ENCODE data around the gene TMEM114.
"Not testable (repeated sequence)": the region's sequence is repeated elsewhere in the genome, so short reads cannot be mapped to it uniquely, and the experiment has no call there.

The TMEM114 gene

GRCh38 chr16:8572919-8573724 lies 17.2 kb downstream of the TMEM114 start:
- ATAC-seq, result no peak
- no peak for DNase-seq

DNA sequence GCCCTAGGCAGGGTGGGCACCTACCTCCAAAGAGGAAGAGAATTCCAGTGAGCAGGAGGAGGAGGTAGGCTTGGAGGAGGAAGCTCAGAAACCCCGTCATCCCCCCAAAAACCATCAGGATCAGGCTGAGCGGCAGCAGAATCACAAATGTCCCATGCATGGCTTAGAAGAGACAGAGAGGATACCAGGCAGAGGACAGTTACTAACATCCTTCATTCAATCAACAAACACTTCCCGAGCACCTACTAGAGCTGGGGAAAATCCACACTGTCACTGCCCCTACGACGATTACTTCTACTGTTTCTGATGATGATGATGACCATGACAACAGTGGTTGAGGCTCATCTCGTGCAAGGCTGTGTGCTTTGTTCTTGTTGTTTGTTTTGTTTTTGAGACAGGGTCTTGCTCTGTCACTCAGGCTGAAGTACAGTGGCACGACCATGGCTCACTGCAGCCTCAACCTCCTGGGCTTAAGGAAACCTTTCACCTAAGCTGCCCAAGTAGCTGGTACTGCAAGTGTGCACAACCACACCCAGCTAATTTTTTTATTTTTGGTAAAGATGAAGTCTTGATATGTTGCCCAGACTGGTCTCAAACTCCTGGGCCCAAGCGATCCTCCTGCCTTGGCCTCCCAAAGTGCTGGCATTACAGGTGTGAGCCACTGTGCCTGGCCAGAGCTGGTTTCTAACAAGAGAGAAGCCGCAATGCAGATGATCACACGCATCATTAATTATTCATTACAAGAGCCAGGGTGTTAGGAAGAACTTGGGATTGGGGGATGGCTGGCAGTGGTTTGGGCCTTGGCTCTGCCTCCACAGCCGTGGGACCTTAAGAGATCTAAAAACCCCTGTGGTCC lies 18.0 kb downstream of the TMEM114 start:
- no peak for ATAC-seq
- DNase-seq, result no peak

GRCh38 chr16:8571061-8571596 lies 19.2 kb downstream of the TMEM114 start:
- no peak for DNase-seq
- ATAC-seq, result no peak

GRCh38 chr16:8570393-8570792 lies 19.9 kb downstream of the TMEM114 start:
- ATAC-seq, DNase-seq: not testable (repeated sequence)

GRCh38 chr16:8569650-8570346 lies 20.5 kb downstream of the TMEM114 start:
- DNase-seq, result no peak
- ATAC-seq, result no peak

GRCh38 chr16:8568231-8568617 lies 22.1 kb downstream of the TMEM114 start:
- no peak for ATAC-seq
- DNase-seq, result no peak

- DNase-seq (peak; percentile 73), ATAC-seq (peak; percentile 95)
These were observed 22.7 kb downstream of the TMEM114 start for GRCh38 chr16:8567355-8568230.

DNA sequence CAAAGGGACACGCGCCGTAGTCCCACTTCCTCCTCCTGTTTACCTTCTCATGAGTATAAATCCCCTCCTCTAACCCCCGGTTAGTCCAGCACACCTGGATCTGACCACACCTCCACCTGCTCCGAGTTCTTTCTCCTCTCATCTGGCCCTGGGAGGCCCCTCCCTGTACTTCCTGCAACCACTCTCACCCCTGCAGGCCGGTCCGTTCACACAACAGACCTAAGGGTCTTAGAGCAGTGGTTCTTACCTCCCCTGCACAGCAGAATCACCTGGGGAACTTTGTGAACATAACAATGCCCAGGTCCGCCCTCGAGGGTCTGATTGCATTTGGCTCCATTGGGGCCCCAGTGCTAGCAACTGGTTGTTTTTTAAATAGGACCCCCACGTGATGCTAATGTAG lies 24.8 kb downstream of the TMEM114 start:
- ATAC-seq, result no peak
- no peak for DNase-seq

DNA sequence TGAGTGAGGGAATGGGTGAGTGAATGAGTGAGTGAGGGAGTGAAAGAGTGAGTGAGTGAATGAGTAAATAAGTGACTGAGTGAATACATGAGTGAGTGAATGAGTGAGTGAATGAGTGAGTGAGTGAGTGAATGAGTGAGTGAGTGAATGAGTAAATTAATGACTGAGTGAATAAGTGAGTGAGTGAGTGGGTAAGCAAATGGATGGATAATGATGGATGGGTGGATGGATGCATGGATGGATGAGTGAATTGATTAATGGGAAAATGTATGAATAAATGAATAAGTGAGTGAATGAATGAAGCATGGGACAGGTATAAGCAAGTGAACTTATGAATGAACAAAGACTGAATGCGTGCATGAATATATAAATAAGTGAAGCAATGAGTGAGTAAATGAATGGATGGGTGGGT lies 25.4 kb downstream of the TMEM114 start:
- ATAC-seq (no peak), DNase-seq (no peak)

DNA sequence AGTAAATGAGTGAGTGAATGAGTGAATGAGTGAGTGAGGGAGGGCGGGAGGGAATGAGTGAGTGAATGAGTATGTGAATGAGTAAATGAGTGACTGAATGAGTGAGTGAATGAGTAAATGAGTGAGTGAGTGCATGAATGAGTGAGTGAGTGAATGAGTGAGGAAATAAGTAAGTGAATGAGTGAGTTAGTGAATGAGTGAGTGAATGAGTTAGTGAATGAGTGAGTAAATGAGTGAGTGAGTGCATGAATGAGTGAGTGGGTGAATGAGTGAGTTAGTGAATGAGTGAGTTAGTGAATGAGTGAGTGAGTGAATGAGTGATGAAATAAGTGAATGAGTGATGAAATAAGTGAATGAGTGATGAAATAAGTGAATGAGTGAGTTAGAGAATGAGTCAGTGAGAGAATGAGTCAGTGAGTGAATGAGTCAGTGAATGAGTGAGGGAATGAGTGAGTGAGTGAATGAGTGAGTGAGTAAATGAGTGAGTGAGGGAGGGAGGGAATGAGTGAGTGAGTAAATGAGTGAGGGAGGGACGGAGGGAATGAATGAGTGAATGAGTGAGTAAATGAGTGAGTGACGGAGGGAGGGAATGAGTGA lies 26.3 kb downstream of the TMEM114 start:
- not testable (repeated sequence) for ATAC-seq

GRCh38 chr16:8561496-8561895 lies 28.8 kb downstream of the TMEM114 start:
- ATAC-seq, result no peak
- no peak for DNase-seq

More for the DNA sequence above, 26.3 kb downstream of the TMEM114 start:
- not testable (repeated sequence) for DNase-seq

- ATAC-seq (no peak), DNase-seq (no peak)
These were observed 34.9 kb downstream of the TMEM114 start for GRCh38 chr16:8555400-8555799.

- no peak for DNase-seq
These were observed 35.4 kb downstream of the TMEM114 start for GRCh38 chr16:8554881-8555280.

DNA sequence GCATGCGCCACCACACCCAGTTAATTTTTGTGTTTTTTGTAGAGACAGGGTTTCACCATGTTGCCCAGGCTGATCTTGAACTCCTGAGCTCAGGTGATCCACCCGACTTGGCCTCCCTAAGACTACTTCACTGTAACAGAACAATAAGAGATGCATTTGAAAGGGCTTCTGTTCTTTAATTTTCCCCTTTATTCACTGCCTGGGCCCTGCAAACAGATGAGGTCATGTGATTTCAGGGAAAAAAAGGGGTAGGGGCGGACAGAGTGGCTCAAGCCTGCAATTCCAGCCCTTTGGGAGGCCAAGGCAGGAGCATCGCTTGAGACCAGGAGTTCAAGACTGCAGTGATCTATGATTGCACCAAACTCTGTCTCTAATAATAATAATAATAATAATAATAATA lies 36.3 kb downstream of the TMEM114 start:
- no peak for DNase-seq
- ATAC-seq, result no peak

More at GRCh38 chr16:8554881-8555280, 35.4 kb downstream of the TMEM114 start:
- no peak for ATAC-seq

- no peak for ATAC-seq
- DNase-seq, result no peak
These were observed 37.7 kb downstream of the TMEM114 start for GRCh38 chr16:8552487-8553221.

DNA sequence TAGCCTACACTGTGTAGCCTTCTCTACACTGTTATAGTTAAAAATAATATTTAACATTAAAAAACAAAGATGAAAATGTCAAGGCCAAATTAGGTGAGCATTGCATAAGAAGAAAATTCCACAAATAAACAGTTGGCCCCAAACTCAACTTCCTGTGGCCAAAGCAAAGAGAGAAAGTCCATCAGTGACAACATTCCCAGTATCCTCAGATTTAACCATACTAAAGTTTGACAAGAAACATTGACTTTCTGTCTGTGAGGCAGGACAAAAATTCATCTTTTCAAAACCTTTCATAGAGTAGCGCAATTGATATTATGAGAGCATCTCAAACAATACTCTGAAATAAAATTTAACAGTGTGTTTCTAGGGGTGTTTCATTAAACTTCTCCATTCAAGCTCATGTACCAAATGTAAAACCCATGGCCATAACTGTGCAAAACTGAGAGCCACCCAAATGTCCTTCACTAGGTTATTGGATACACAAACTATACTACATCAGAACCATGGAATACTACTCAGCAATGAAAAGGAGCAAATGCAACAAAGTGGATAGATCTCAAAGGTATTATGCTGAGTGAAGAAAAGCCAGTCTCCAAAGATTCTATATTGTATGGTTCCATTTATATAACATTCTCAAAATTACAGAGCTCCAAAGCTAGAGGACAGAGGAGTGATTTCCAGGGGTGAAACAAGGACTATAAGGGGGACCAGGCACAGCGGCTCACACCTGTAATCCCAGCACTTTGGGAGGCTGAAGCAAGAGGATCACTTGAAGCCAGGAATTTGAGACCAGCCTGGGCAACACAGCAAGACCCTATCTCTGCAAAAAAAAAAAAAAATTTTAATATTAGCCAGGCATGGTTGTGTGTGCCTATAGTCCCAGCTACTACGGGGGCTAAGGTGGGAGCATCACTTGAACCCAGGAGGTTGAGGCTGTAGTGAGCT lies 38.7 kb downstream of the TMEM114 start:
- no peak for DNase-seq
- no peak for ATAC-seq

- no peak for ATAC-seq
- DNase-seq, result no peak
These were observed 39.5 kb downstream of the TMEM114 start for GRCh38 chr16:8550728-8551387.

GRCh38 chr16:8549843-8550412 lies 40.4 kb downstream of the TMEM114 start:
- ATAC-seq, result no peak
- no peak for DNase-seq
